ENCODE measurements around the gene SPNS2. TPM values are rescaled to one million over a fixed set of nuclear protein-coding genes. Genes with fewer than 3 reads are reported as not detected.

Gene SPNS2
- total RNA-seq, 1 donor from 2014 or later, result 45.6 TPM

- no peak for DNase-seq (ENCODE audit: low read depth in 2 of 2)
These were observed 20.2 kb downstream of the SPNS2 start for GRCh38 chr17:4518901-4519300.

GRCh38 chr17:4519361-4519788, 20.7 kb downstream of the SPNS2 start:
- DNase-seq (ENCODE audit: low read depth in 2 of 2), result peak; percentile 78 to 86

GRCh38 chr17:4520060-4520893, 21.6 kb downstream of the SPNS2 start:
- no peak for DNase-seq (ENCODE audit: low read depth in 2 of 2)

GRCh38 chr17:4520894-4521600, 22.4 kb downstream of the SPNS2 start:
- peak in 1 of 2 donors; percentile 56 for DNase-seq (ENCODE audit: low read depth in 2 of 2)

GRCh38 chr17:4522661-4523060, 24.0 kb downstream of the SPNS2 start:
- DNase-seq (ENCODE audit: low read depth in 2 of 2), result peak in 1 of 2 donors; percentile 50

- DNase-seq (ENCODE audit: low read depth in 2 of 2), result no peak
These were observed 25.3 kb downstream of the SPNS2 start for GRCh38 chr17:4523946-4524345.

GRCh38 chr17:4525691-4526397, 27.2 kb downstream of the SPNS2 start:
- no peak for DNase-seq (ENCODE audit: low read depth in 2 of 2)

GRCh38 chr17:4527134-4527533, 28.5 kb downstream of the SPNS2 start:
- no peak for DNase-seq (ENCODE audit: low read depth in 2 of 2)

- no peak for DNase-seq (ENCODE audit: low read depth in 2 of 2)
These were observed 29.0 kb downstream of the SPNS2 start for GRCh38 chr17:4527566-4528125.

GRCh38 chr17:4529533-4530152, 31.0 kb downstream of the SPNS2 start:
- no peak for DNase-seq (ENCODE audit: low read depth in 2 of 2)

- peak; percentile 70 to 97 for DNase-seq (ENCODE audit: low read depth in 2 of 2)
These were observed 32.4 kb downstream of the SPNS2 start for GRCh38 chr17:4530799-4531730.

- DNase-seq (ENCODE audit: low read depth in 2 of 2), result no peak
These were observed 33.5 kb downstream of the SPNS2 start for GRCh38 chr17:4531988-4532736.

- DNase-seq (ENCODE audit: low read depth in 2 of 2), result no peak
These were observed 34.3 kb downstream of the SPNS2 start for GRCh38 chr17:4532860-4533522.

GRCh38 chr17:4533523-4534504, 35.1 kb downstream of the SPNS2 start:
- DNase-seq (ENCODE audit: low read depth in 2 of 2), result no peak

- DNase-seq (ENCODE audit: low read depth in 2 of 2), result no peak
These were observed 35.8 kb downstream of the SPNS2 start for GRCh38 chr17:4534515-4534914.

GRCh38 chr17:4534928-4535666, 36.4 kb downstream of the SPNS2 start:
- DNase-seq (ENCODE audit: low read depth in 2 of 2), result no peak

GRCh38 chr17:4535667-4536258, 37.1 kb downstream of the SPNS2 start:
- no peak for DNase-seq (ENCODE audit: low read depth in 2 of 2)
